HG03064 (cell line): ENCODE data around the gene PTK7.

Experiments used
- ATAC-seq: cut with Tn5 transposase; IDR thresholded peaks from one replicate; pipeline ENCODE4 v1.9.1; 2021; ENCODE audit warnings: low read depth; ENCODE audit not compliant: unreplicated experiment

The PTK7 gene

GRCh38 chr6:43200541-43200940 lies 124.4 kb downstream of the PTK7 start:
- ATAC-seq = no peak

DNA sequence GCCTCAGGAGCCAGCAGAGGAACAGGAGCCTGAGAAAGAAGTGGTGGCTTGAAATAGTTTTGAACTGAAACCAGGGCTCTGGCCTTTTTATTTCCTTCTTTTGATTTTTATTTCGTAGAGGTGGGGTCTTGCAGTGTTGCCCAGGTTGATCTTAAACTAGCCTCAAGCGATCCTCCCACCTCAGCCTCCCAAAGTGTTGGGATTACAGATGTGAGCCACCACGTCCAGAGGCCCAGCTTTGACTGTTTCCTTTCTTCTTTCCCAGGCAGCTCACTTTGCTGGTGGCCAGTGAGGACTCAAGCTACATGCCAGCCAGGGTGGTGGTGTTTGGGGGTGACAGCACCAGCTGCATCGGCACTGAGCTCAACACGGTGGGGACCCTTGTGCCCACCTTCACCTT lies 126.3 kb downstream of the PTK7 start:
- ATAC-seq = no peak

DNA sequence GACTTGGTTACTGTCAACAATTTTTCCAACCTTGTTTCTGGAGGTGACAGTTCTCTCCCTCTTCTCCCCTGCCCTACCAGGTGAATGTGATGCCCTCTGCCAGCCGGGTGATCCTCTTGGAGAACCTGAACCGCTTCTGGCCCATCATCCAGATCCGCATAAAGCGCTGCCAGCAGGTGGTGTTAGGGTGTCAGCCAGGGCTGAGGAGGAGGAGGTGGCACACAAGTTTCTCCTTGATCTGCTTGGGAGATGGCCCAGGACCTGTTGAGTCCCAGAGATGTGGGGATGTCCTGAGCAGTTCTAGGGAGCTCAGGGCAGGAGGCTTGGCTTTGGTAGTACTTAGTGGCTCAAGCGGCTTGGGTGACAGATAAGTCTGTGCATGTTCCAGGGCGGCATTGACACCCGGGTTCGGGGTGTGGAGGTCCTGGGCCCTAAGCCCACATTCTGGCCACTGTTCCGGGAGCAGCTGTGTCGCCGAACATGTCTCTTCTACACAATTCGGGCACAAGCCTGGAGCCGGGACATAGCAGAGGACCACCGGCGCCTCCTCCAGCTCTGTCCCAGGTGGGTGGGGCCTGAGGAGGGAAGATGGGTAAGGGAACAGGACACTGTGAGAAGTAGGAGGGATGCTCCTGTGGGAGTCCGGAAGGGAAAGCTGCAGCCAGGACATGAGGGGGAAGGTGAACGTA lies 127.1 kb downstream of the PTK7 start:
- no peak for ATAC-seq

DNA sequence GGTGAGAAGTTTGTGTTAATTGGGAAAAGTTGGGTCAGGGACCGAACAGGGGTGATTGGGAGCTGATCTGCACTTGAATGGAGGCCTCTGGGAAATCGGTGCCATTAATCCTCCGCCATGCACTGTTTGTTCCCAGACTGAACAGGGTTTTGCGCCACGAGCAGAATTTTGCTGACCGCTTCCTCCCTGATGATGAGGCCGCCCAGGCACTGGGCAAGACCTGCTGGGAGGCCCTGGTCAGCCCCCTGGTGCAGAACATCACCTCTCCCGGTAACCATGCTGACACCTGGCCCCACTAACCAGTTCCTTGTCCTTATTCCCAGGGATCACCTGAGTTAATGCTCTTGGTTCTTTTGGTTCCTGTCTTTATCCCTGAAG lies 127.6 kb downstream of the PTK7 start:
- no peak for ATAC-seq

DNA sequence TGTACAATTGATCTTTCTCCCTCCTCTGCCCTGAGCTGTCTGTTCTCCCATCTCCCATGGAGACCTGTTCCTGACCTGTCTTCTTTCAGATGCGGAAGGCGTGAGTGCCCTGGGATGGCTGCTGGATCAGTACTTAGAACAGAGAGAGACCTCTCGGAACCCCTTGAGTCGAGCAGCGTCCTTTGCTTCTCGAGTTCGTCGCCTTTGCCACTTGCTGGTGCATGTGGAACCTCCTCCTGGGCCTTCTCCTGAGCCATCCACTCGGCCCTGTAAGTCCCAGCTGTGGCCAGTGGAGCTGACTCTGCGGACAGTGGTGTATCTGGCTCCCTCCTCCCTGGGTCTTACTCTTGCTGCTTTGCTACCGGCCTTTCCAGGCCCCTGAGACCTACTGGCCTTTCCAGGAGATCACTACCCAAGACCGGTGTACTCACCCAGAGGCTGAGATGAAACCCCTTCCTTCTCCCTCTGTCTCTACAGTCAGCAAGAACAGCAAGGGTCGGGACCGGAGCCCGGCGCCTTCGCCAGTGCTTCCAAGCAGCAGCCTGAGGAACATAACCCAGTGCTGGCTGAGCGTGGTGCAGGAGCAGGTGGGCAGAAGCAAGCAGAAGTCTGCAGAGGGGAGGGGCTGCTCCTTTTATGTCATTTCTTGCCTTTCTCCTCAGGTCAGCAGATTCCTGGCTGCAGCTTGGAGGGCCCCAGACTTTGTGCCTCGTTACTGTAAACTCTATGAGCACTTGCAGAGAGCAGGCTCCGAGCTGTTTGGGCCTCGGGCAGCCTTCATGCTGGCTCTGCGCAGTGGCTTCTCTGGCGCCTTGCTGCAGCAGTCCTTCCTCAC lies 128.4 kb downstream of the PTK7 start:
- ATAC-seq = no peak

DNA sequence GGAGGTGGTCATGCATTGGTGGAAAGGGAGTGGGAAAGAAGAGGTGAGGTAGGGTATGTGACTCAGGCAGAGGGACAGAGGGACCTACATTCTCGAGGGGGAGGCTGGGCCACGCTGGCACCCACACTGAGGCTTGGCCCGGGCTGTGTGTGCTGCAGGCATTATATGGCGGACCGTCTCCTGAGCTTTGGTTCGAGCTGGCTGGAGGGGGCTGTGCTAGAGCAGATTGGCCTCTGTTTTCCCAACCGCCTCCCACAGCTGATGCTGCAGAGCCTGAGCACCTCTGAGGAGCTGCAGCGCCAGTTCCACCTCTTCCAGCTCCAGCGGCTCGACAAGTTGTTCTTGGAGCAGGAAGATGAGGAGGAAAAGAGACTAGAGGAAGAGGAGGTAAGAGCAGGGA lies 129.7 kb downstream of the PTK7 start:
- ATAC-seq = no peak

DNA sequence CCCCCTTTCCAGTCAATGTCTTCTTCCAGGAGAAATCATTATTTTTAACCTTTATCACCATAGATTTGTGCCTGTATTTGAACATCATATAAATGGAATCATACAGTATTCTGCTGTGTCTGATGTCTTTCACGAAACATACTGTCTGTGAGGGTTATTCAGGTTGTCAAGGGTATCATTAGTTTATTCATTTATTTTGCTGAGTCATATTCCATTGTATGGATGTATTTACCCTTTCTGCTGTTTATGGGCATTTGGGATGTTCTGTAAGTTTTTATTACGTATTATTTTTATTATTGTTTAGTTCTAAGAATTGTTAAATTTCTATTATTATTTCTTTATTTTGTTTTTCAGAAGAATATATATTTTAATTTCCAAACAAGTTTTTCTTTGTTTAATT lies 131.2 kb downstream of the PTK7 start:
- no peak for ATAC-seq
